Measurements from ENCODE around the gene FANCC.

DNA sequence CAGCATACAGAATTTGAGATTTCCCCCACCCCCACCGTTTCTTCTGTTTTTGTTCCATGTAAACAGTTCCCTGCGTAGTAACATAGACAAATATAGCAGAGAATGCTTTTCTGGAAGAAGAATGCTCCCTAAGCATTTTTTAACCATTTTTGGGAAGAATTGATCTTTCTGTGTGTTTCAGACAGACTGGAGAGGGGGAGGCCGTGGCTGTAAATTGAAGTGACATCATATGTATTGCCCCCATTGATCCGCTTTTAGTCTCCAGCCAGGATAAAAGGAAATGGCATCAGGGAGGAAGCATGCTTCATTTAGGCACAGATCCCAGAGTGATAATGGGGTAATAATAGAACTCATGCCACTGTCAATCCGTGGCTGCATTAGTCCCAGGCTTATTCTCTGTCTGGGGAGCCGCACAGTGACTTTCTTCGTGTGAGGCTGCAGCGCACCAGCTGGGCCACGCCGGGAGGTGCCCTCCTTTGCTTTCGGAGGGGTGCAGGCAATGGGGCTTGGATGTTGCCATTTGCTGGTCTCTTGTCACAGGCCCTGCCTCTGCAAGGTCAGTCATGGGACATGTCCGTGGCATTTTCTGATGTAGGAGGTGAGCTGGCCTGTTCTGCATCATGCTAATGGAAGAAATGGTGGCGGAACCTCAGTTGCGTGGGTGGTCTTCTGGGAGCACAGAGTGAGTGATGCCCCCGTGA, 261.5 kb downstream of the FANCC start:
- TF ChIP-seq, protein P1, sequence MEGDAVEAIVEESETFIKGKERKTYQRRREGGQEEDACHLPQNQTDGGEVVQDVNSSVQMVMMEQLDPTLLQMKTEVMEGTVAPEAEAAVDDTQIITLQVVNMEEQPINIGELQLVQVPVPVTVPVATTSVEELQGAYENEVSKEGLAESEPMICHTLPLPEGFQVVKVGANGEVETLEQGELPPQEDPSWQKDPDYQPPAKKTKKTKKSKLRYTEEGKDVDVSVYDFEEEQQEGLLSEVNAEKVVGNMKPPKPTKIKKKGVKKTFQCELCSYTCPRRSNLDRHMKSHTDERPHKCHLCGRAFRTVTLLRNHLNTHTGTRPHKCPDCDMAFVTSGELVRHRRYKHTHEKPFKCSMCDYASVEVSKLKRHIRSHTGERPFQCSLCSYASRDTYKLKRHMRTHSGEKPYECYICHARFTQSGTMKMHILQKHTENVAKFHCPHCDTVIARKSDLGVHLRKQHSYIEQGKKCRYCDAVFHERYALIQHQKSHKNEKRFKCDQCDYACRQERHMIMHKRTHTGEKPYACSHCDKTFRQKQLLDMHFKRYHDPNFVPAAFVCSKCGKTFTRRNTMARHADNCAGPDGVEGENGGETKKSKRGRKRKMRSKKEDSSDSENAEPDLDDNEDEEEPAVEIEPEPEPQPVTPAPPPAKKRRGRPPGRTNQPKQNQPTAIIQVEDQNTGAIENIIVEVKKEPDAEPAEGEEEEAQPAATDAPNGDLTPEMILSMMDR (IDR thresholded peaks at IDR 0.05) = no peak
- no peak for TF ChIP-seq POLR2A (IDR thresholded peaks at IDR 0.05)
